GM18505 (cell line): ENCODE data around the gene PLP1.
"Not testable (repeated sequence)": the region's sequence is repeated elsewhere in the genome, so short reads cannot be mapped to it uniquely, and the experiment has no call there.

ENCODE experiments used
- ATAC-seq: cut with Tn5 transposase; IDR thresholded peaks from one replicate; pipeline ENCODE4 v1.9.1; 2021; ENCODE audit not compliant: unreplicated experiment
- POLR2A ChIP-seq: IDR thresholded peaks from 4 replicates; pipeline ENCODE4 v1.6.1; 2011; ENCODE audit warnings: borderline replicate concordance; ENCODE audit not compliant: insufficient read depth, insufficient read length; ENCODE audit errors: extremely low read depth

Gene PLP1

GRCh38 chrX:103791826-103792485 lies 15.3 kb downstream of the PLP1 start:
- no peak for TF ChIP-seq POLR2A
- ATAC-seq = no peak

DNA sequence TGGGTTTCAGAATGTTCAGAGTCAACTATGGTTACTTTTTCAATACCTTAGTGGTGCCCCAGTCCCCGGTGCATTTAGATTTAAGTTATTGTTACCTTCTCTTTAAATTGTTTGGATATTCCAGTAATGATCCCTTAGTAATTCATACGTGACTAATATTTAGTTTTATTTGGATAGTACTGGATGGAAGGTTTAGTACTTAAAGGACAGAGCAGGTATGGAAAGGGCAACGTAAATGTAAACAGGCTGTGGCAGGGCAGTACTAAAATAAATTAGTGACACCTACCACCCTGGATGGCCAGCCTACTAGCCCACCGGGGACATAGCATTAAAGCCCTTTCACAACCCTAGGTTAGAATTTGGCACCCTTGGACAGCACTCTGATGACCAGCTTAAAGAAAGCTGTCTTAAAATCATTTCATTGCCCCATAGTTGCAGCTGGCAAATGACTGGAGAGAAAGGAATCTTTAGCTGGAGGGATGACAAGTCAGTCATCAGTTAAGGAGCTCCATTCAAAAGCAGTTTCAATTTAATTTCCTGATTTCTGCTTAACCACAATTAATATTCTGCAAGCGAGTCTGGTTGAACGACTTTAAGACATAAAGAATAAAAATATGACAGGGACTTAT lies 16.4 kb downstream of the PLP1 start:
- no peak for TF ChIP-seq POLR2A
- no peak for ATAC-seq

GRCh38 chrX:103793545-103793940 lies 16.9 kb downstream of the PLP1 start:
- ATAC-seq = no peak
- no peak for TF ChIP-seq POLR2A

- no peak for ATAC-seq
- no peak for TF ChIP-seq POLR2A
Observed at GRCh38 chrX:103794119-103794518, 17.5 kb downstream of the PLP1 start.

- no peak for TF ChIP-seq POLR2A
Observed at GRCh38 chrX:103797691-103798090, 21.1 kb downstream of the PLP1 start.

DNA sequence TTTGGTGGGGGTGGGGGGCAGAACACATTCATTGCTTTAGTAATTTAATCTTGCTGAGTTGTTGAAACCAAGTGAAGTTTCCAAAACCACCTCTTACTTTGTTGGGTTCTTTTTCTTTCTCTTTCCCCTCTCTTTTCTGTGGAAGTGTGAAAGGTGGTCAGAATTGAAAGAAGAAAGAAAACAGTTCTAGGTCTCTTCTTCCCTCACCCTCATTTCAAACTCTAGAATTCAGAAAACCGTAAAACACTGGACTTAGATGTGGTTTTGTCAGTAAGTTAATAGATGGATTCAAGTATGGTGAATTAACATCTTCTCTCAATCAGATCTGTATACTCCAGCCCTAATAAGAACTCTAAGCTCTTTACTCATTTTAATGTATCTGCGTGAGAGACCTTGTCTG lies 23.7 kb downstream of the PLP1 start:
- ATAC-seq = no peak
- no peak for TF ChIP-seq POLR2A

More at GRCh38 chrX:103797691-103798090, 21.1 kb downstream of the PLP1 start:
- no peak for ATAC-seq

DNA sequence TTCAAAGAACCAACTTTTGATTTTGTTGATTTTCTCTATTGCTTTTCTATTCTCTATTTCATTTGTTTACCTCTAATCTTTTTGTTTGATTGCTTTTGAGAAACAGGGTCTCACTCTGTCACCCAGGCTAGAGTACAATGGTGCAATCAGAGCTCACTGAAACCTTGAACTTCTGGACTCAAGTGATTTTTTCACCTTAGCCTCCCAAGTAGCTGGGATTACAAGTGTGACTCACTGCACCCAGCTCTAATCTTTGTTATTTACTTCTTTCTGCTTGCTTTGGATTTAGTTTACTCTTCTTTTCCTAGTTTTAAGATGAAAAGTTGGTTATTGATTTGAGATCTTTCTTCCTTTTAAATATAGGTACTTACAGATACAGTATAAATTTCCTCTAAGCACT lies 29.2 kb downstream of the PLP1 start:
- no peak for TF ChIP-seq POLR2A
- no peak for ATAC-seq

GRCh38 chrX:103806862-103807474 lies 30.3 kb downstream of the PLP1 start:
- no peak for ATAC-seq
- no peak for TF ChIP-seq POLR2A

GRCh38 chrX:103811858-103812257 lies 35.2 kb downstream of the PLP1 start:
- no peak for ATAC-seq
- TF ChIP-seq POLR2A = no peak

- ATAC-seq = not testable (repeated sequence)
Observed at GRCh38 chrX:103817101-103817500, 40.5 kb downstream of the PLP1 start.

DNA sequence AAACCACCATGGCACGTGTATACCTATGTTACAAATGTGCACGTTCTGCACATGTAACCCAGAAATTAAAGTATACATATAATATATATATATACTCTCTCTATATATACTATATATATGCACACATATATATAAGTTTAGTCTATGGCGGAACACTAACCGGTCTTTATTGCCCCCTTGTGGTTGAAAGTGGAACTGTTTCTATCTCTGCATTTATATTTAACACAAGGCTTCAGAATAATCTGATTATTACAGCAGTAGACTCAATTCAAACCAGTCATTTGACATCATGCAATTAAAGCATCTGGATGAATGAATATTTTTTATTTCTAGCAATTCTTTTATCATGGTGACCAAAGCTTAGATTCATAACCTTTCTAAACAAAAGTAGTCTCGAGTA lies 40.9 kb downstream of the PLP1 start:
- ATAC-seq = no peak
- no peak for TF ChIP-seq POLR2A

- TF ChIP-seq POLR2A = no peak
- ATAC-seq = no peak
Observed at GRCh38 chrX:103818842-103819619, 42.4 kb downstream of the PLP1 start.

- not testable (repeated sequence) for ATAC-seq
Observed at GRCh38 chrX:103820802-103821201, 44.2 kb downstream of the PLP1 start.

DNA sequence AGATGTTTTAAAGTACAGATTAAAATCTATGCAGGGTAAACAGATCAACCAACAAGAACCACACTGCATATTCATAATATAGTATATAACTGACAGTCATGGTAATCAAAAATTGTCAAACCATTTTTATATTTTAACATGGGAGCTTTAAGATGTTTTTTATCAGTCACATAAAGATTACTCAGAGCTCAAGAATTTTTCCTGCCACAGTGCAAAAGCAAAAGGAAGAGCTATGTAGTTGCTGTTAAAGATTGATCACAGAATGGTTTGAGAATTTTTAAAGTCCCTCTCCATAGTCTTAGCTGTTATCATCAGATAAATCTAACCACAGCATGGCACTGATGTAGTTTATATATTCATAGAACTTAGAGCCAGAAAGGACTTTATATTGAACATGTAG lies 47.0 kb downstream of the PLP1 start:
- no peak for TF ChIP-seq POLR2A
- no peak for ATAC-seq

DNA sequence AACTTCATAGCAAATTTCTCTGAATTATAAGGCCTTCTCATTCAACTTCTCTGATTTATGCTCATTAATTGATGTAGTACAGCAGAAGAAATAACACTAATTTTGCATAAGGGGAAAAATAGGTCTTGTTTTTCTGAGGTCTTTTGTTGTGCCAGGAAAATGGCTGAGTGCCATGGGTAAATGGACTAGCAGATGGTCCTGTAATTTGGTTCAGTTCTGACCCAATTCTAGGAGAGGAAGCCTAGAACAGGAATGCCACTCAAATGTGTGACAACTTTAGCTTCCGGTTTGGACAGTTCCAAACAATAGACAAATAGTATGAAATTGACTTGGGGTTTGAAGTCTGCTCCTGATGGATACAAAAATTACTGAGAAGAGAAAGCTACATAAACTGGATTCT lies 49.2 kb downstream of the PLP1 start:
- no peak for ATAC-seq
- no peak for TF ChIP-seq POLR2A
